SK-N-SH (cell line): Measurements from ENCODE around the gene LZTFL1. TPM values are rescaled to one million over a fixed set of nuclear protein-coding genes. Genes with fewer than 3 reads are reported as not detected.

Experiments used
- CTCF ChIA-PET: fragments of 300-600, 350-600 bp; formaldehyde crosslinking; extraction: SDS; loops from one replicate; lab custom pipeline; 2021; lab: Yijun Ruan, JAX
- POLR2A ChIA-PET: fragments of 350-600 bp; sonication (Branson Sonifier 250); formaldehyde crosslinking; extraction: SDS; loops from one replicate; lab custom pipeline; 2020; ENCODE audit warnings: antibody characterized with exemption, inconsistent platforms; lab: Yijun Ruan, JAX
- DNase-seq: peaks from one replicate; pipeline ENCODE4 v3.0.0; 2012
- H2AFZ ChIP-seq: fragments of 200-600 bp; sonication (generic); 2 replicates; pipeline ENCODE4 v1.8.1; 2016; ENCODE audit warnings: antibody characterized with exemption, mild to moderate bottlenecking, low read depth
- H3F3A ChIP-seq: fragments of 200-600 bp; sonication (generic); replicated peaks from 2 replicates; pipeline ENCODE3; 2016; ENCODE audit warnings: antibody characterized with exemption, mild to moderate bottlenecking; ENCODE audit not compliant: insufficient read depth
- H3K27ac ChIP-seq, 2 experiments: fragments of 200-500 bp in 1 of 2; fragments of 200-600 bp in 1 of 2; sonication (Bioruptor generic) in 1 of 2; sonication (generic), shearing (Covaris generic) in 1 of 2; 2 replicates each; pipeline versions ENCODE4 v1.5.1 to v1.6.1; 2014 to 2016; ENCODE audit warnings: low read depth in 2 of 2, inconsistent platforms in 1 of 2, low read length in 1 of 2, mild to moderate bottlenecking in 1 of 2, mixed read lengths in 1 of 2
- H3K27me3 ChIP-seq: fragments of 200-600 bp; sonication (generic), shearing (Covaris generic); 2 replicates; pipeline ENCODE4 v1.6.1; 2016; ENCODE audit warnings: mixed run types; ENCODE audit not compliant: insufficient read depth
- H3K36me3 ChIP-seq, 2 experiments: fragments of 200-500 bp in 1 of 2; fragments of 200-600 bp in 1 of 2; sonication (Bioruptor generic) in 1 of 2; sonication (generic) in 1 of 2; replicated peaks in 1 of 2; 2 replicates each; pipeline versions ENCODE3 to v1.5.1; 2014 to 2016; ENCODE audit warnings: low read length in 1 of 2, mild to moderate bottlenecking in 1 of 2; ENCODE audit not compliant: insufficient read depth in 2 of 2, control insufficient read depth in 1 of 2
- H3K4me1 ChIP-seq, 2 experiments: fragments of 200-500 bp in 1 of 2; fragments of 200-600 bp in 1 of 2; sonication (Bioruptor generic) in 1 of 2; sonication (generic), shearing (Covaris generic) in 1 of 2; 2 replicates each; pipeline versions ENCODE4 v1.5.1 to v1.6.1; 2014 to 2016; ENCODE audit warnings: low read depth in 1 of 2, low read length in 1 of 2, mixed run types in 1 of 2; ENCODE audit not compliant: insufficient read depth in 2 of 2, control insufficient read depth in 1 of 2
- H3K4me2 ChIP-seq: fragments of 200-600 bp; sonication (generic), shearing (Covaris generic); 2 replicates; pipeline ENCODE4 v1.6.1; 2017; ENCODE audit warnings: mixed run types
- H3K4me3 ChIP-seq, 2 experiments: fragments of 200-500 bp in 1 of 2; fragments of 200-600 bp in 1 of 2; sonication (Bioruptor generic) in 1 of 2; sonication (generic), shearing (Covaris generic) in 1 of 2; 2 replicates each; pipeline versions ENCODE4 v1.5.1 to v1.8.1; 2014 to 2016; ENCODE audit warnings: low read depth in 2 of 2, inconsistent platforms in 1 of 2, low read length in 1 of 2, mild to moderate bottlenecking in 1 of 2, mixed read lengths in 1 of 2, moderate library complexity in 1 of 2
- H3K79me2 ChIP-seq: fragments of 200-600 bp; sonication (generic); 2 replicates; pipeline ENCODE4 v1.8.1; 2017; ENCODE audit warnings: mild to moderate bottlenecking; ENCODE audit not compliant: insufficient read depth
- H3K9ac ChIP-seq: fragments of 200-600 bp; sonication (generic); 2 replicates; pipeline ENCODE4 v1.6.1; 2017; ENCODE audit warnings: mixed run types
- H3K9me2 ChIP-seq: fragments of 200-600 bp; sonication (generic); 2 replicates; pipeline ENCODE4 v1.6.1; 2017; ENCODE audit warnings: mixed run types
- H3K9me3 ChIP-seq: fragments of 200-600 bp; sonication (generic); 2 replicates; pipeline ENCODE4 v1.6.1; 2017; ENCODE audit warnings: mixed run types, mild to moderate bottlenecking, moderate library complexity
- H4K20me1 ChIP-seq: fragments of 200-600 bp; sonication (generic); 2 replicates; pipeline ENCODE4 v1.6.1; 2017; ENCODE audit warnings: mild to moderate bottlenecking, mixed run types; ENCODE audit not compliant: insufficient read depth
- CHD2 ChIP-seq: fragments of 150-350 bp; IDR thresholded peaks from 2 replicates; pipeline ENCODE4 v1.6.1; 2018; ENCODE audit warnings: low read length; ENCODE audit not compliant: partially characterized antibody
- ELF1 ChIP-seq: IDR thresholded peaks from 2 replicates; pipeline ENCODE4 v1.4.0; 2012
- EP300 ChIP-seq, 2 experiments: IDR thresholded peaks; 2 replicates each; pipeline versions ENCODE4 v1.4.0 to v1.6.1; 2012; ENCODE audit warnings: borderline replicate concordance in 1 of 2, low read depth in 1 of 2, low read length in 1 of 2
- FOXM1 ChIP-seq: IDR thresholded peaks from 2 replicates; pipeline ENCODE4 v1.4.0; 2012; ENCODE audit warnings: low read depth, mild to moderate bottlenecking
- IRF3 ChIP-seq: fragments of 150-350 bp; IDR thresholded peaks from 2 replicates; pipeline ENCODE4 v1.6.1; 2016; ENCODE audit warnings: mild to moderate bottlenecking, low read depth, low read length
- MEF2A ChIP-seq: IDR thresholded peaks from 2 replicates; pipeline ENCODE4 v1.4.0; 2012; ENCODE audit warnings: low read depth, borderline replicate concordance
- MXI1 ChIP-seq: IDR thresholded peaks from 2 replicates; pipeline ENCODE4 v1.6.1; 2012; ENCODE audit warnings: mild to moderate bottlenecking, low read depth, low read length, improper control_type of control experiment
- NRF1 ChIP-seq: IDR thresholded peaks from 2 replicates; pipeline ENCODE4 v1.6.1; 2012; ENCODE audit warnings: low read depth, mild to moderate bottlenecking, low read length
- POLR2AphosphoS5 ChIP-seq: IDR thresholded peaks from 2 replicates; pipeline ENCODE4 v1.6.1; 2012; ENCODE audit warnings: low read depth, low read length
- RAD21 ChIP-seq: IDR thresholded peaks from 2 replicates; pipeline ENCODE4 v1.6.1; 2012; ENCODE audit warnings: mild to moderate bottlenecking, low read length
- RCOR1 ChIP-seq: fragments of 150-350 bp; IDR thresholded peaks from 2 replicates; pipeline ENCODE4 v1.6.1; 2017; ENCODE audit warnings: antibody characterized with exemption, low read length
- RFX5 ChIP-seq: IDR thresholded peaks from 2 replicates; pipeline ENCODE4 v1.6.1; 2012; ENCODE audit warnings: mild to moderate bottlenecking, improper control_type of control experiment, low read length
- SIN3A ChIP-seq: IDR thresholded peaks from 2 replicates; pipeline ENCODE4 v1.6.1; 2012; ENCODE audit warnings: low read depth, mild to moderate bottlenecking, low read length, moderate library complexity, borderline replicate concordance
- SMC3 ChIP-seq: IDR thresholded peaks from 2 replicates; pipeline ENCODE4 v1.6.1; 2012; ENCODE audit warnings: low read depth, low read length, improper control_type of control experiment
- TCF12 ChIP-seq: IDR thresholded peaks from 2 replicates; pipeline ENCODE4 v1.4.0; 2012
- USF2 ChIP-seq: fragments of 150-350 bp; IDR thresholded peaks from 2 replicates; pipeline ENCODE4 v1.6.1; 2017; ENCODE audit warnings: antibody characterized with exemption, low read length, low read depth, borderline replicate concordance
- WGBS: methylation state at CpG from one replicate; pipeline ENCODE4 v1.1.6; 2017; ENCODE audit warnings: low lambda C conversion rate; 5-methylcytosine and 5-hydroxymethylcytosine counted together
- polyA plus RNA-seq, 3 experiments: library from polyadenylated mRNA; depleted of rRNA; stranded (reverse); fragments of >200 nt; gene quantifications; 2 replicates each; pipeline ENCODE4 v1.2.3, GENCODE V29; 2012
- TF ChIP-seq, protein P1 (sequence below): IDR thresholded peaks from 2 replicates; pipeline ENCODE4 v1.4.0; 2012; ENCODE audit warnings: low read depth, borderline replicate concordance
- TF ChIP-seq, protein P2 (sequence below): IDR thresholded peaks from 2 replicates; pipeline ENCODE4 v1.6.1; 2012; ENCODE audit warnings: mild to moderate bottlenecking, low read depth, low read length, moderate library complexity

Gene LZTFL1
- polyA plus RNA-seq, 1 of the 3 experiments (the other 2 are of a cell fraction), result 11.9 TPM

DNA sequence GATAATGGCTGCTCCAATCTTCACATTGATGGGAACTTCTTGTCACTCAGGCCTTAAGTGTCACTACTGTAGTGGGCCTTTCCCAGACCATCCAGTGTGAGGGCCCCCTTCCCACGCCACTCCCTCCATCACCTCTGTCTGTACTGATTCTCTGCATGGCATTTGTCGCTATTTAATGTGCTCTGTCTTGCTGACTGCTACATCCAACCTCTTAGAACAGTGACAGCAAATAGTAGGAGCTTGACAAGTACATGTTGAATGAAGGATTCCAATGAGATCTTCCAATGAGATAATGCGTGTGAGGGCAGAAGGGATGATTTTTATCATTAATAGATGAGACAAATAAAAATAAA, 38.8 kb upstream of the LZTFL1 start:
- Histone ChIP-seq H3K4me2 (no peak overlapping the region), H3K9me2 (no peaks in the 10 kb centered on the region), H3K27me3 (no peaks in the 10 kb centered on the region), H4K20me1 (no peaks in the 10 kb centered on the region), H3K9me3 (no peaks in the 10 kb centered on the region), H3K79me2 (no peaks in the 10 kb centered on the region), H3F3A (no peaks in the 10 kb centered on the region), H2AFZ (no peak overlapping the region), H3K4me1 (no peaks in the 10 kb centered on the region; a peak in 1 of 4 replicates), H3K4me3 (no peak overlapping the region), H3K36me3 (no peaks in the 10 kb centered on the region), H3K27ac (no peak overlapping the region), H3K9ac (no peak overlapping the region)
- CTCF ChIA-PET, result interaction anchor here (1.6 to 2.3 kb wide), 2 partner anchors 20 to 49 kb away, joined by 3 to 6 read pairs; no protein-coding TSS in a partner anchor
- no peak for DNase-seq
- POLR2A ChIA-PET, result no interaction called here
- TF ChIP-seq RAD21, result no peak
- no peak for TF ChIP-seq USF2
- TF ChIP-seq EP300 (IDR thresholded peaks at IDR 0.05; ENCODE audit: borderline replicate concordance in 1 of 2, low read depth in 1 of 2, low read length in 1 of 2), result no peak
- no peak for TF ChIP-seq MXI1
- TF ChIP-seq TCF12, result no peak
- no peak for TF ChIP-seq CHD2
- TF ChIP-seq FOXM1, result no peak
- TF ChIP-seq RFX5, result no peak
- TF ChIP-seq POLR2AphosphoS5, result no peak
- TF ChIP-seq NRF1, result no peak
- no peak for TF ChIP-seq IRF3
- TF ChIP-seq, protein P1, sequence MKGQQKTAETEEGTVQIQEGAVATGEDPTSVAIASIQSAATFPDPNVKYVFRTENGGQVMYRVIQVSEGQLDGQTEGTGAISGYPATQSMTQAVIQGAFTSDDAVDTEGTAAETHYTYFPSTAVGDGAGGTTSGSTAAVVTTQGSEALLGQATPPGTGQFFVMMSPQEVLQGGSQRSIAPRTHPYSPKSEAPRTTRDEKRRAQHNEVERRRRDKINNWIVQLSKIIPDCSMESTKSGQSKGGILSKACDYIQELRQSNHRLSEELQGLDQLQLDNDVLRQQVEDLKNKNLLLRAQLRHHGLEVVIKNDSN, result no peak
- TF ChIP-seq, protein P2, sequence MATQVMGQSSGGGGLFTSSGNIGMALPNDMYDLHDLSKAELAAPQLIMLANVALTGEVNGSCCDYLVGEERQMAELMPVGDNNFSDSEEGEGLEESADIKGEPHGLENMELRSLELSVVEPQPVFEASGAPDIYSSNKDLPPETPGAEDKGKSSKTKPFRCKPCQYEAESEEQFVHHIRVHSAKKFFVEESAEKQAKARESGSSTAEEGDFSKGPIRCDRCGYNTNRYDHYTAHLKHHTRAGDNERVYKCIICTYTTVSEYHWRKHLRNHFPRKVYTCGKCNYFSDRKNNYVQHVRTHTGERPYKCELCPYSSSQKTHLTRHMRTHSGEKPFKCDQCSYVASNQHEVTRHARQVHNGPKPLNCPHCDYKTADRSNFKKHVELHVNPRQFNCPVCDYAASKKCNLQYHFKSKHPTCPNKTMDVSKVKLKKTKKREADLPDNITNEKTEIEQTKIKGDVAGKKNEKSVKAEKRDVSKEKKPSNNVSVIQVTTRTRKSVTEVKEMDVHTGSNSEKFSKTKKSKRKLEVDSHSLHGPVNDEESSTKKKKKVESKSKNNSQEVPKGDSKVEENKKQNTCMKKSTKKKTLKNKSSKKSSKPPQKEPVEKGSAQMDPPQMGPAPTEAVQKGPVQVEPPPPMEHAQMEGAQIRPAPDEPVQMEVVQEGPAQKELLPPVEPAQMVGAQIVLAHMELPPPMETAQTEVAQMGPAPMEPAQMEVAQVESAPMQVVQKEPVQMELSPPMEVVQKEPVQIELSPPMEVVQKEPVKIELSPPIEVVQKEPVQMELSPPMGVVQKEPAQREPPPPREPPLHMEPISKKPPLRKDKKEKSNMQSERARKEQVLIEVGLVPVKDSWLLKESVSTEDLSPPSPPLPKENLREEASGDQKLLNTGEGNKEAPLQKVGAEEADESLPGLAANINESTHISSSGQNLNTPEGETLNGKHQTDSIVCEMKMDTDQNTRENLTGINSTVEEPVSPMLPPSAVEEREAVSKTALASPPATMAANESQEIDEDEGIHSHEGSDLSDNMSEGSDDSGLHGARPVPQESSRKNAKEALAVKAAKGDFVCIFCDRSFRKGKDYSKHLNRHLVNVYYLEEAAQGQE, result no peak
- no peak for TF ChIP-seq ELF1
- no peak for TF ChIP-seq RCOR1
- TF ChIP-seq SIN3A, result no peak
- TF ChIP-seq SMC3, result no peak
- TF ChIP-seq MEF2A, result no peak
- 27% methylated on average over 3 of the region's 3 CpGs for WGBS
